H9 (cell line): ENCODE data around the gene KDM2B. TPM values are rescaled to one million over a fixed set of nuclear protein-coding genes. Genes with fewer than 3 reads are reported as not detected.

Experiments used
- DNase-seq: peaks from one replicate; pipeline ENCODE4 v3.0.0-alpha.2; 2017
- H2AFZ ChIP-seq: one replicate; pipeline ENCODE4 v1.6.1; 2013; ENCODE audit warnings: mild to moderate bottlenecking, low read length, control low read depth, moderate library complexity
- H2AK5ac ChIP-seq: 2 replicates; pipeline ENCODE4 v1.6.1; 2013; ENCODE audit warnings: low read length, control low read depth, mixed read lengths; ENCODE audit not compliant: insufficient read length
- H2BK120ac ChIP-seq: one replicate; pipeline ENCODE4 v1.6.1; 2013; ENCODE audit warnings: low read depth, mild to moderate bottlenecking, low read length, control low read depth, inconsistent platforms; ENCODE audit not compliant: poor library complexity, severe bottlenecking
- H2BK12ac ChIP-seq: 2 replicates; pipeline ENCODE4 v1.6.1; 2013; ENCODE audit warnings: low read length, control low read depth, mixed read lengths, low read depth; ENCODE audit not compliant: insufficient read length
- H2BK15ac ChIP-seq: 2 replicates; pipeline ENCODE4 v1.6.1; 2013; ENCODE audit warnings: low read depth, low read length, control low read depth
- H2BK20ac ChIP-seq: one replicate; pipeline ENCODE4 v1.6.1; 2013; ENCODE audit warnings: low read depth, mild to moderate bottlenecking, low read length, control low read depth, inconsistent platforms; ENCODE audit not compliant: poor library complexity, severe bottlenecking
- H2BK5ac ChIP-seq: 2 replicates; pipeline ENCODE4 v1.6.1; 2013; ENCODE audit warnings: low read length, control low read depth, mixed read lengths; ENCODE audit not compliant: insufficient read length
- H3K14ac ChIP-seq: 2 replicates; pipeline ENCODE4 v1.6.1; 2013; ENCODE audit warnings: low read length, control low read depth; ENCODE audit not compliant: insufficient read depth
- H3K18ac ChIP-seq: 2 replicates; pipeline ENCODE4 v1.6.1; 2013; ENCODE audit warnings: low read depth, mild to moderate bottlenecking, mixed read lengths, low read length, control low read depth; ENCODE audit not compliant: insufficient read length
- H3K23ac ChIP-seq: 2 replicates; pipeline ENCODE4 v1.6.1; 2013; ENCODE audit warnings: low read length, control low read depth, mixed read lengths, low read depth; ENCODE audit not compliant: insufficient read length
- H3K23me2 ChIP-seq: 2 replicates; pipeline ENCODE4 v1.6.1; 2013; ENCODE audit warnings: low read depth, mild to moderate bottlenecking, mixed read lengths, low read length, control low read depth; ENCODE audit not compliant: insufficient read length, poor library complexity, severe bottlenecking
- H3K27ac ChIP-seq: 2 replicates; pipeline ENCODE4 v1.5.1; 2013; ENCODE audit warnings: low read length, control low read depth, mixed read lengths, low read depth; ENCODE audit not compliant: insufficient read length
- H3K27me3 ChIP-seq: 2 replicates; pipeline ENCODE4 v1.6.1; 2013; ENCODE audit warnings: low read length, control low read depth, inconsistent platforms; ENCODE audit not compliant: insufficient read depth
- H3K4ac ChIP-seq: 2 replicates; pipeline ENCODE4 v1.6.1; 2013; ENCODE audit warnings: low read depth, mild to moderate bottlenecking, control low read depth, inconsistent platforms, low read length, moderate library complexity
- H3K4me1 ChIP-seq: 2 replicates; pipeline ENCODE4 v1.6.1; 2013; ENCODE audit warnings: low read length, control low read depth, inconsistent platforms; ENCODE audit not compliant: insufficient read depth
- H3K4me2 ChIP-seq: 2 replicates; pipeline ENCODE4 v1.6.1; 2013; ENCODE audit warnings: low read length, control low read depth, mixed read lengths; ENCODE audit not compliant: insufficient read length, insufficient read depth
- H3K56ac ChIP-seq: 2 replicates; pipeline ENCODE4 v1.6.1; 2013; ENCODE audit warnings: low read depth, mild to moderate bottlenecking, mixed read lengths, low read length, control low read depth; ENCODE audit not compliant: insufficient read length
- H3K79me1 ChIP-seq: 2 replicates; pipeline ENCODE4 v1.6.1; 2013; ENCODE audit warnings: low read depth, mild to moderate bottlenecking, moderate library complexity, low read length, control low read depth, inconsistent platforms; ENCODE audit not compliant: insufficient read depth, poor library complexity, severe bottlenecking
- H3K79me2 ChIP-seq: 2 replicates; pipeline ENCODE4 v1.6.1; 2013; ENCODE audit warnings: low read length, control low read depth, inconsistent platforms; ENCODE audit not compliant: insufficient read depth
- H3K9ac ChIP-seq: 2 replicates; pipeline ENCODE4 v1.6.1; 2013; ENCODE audit warnings: low read length, control low read depth, mixed read lengths; ENCODE audit not compliant: insufficient read length; ENCODE audit errors: extremely low read depth
- H3K9me3 ChIP-seq: one replicate; pipeline ENCODE4 v1.6.1; 2013; ENCODE audit warnings: low read depth, low read length, inconsistent platforms; ENCODE audit not compliant: control insufficient read depth
- H3T11ph ChIP-seq: one replicate; pipeline ENCODE4 v1.6.1; 2013; ENCODE audit warnings: mild to moderate bottlenecking, low read length, control low read depth, inconsistent platforms
- H4K20me1 ChIP-seq: one replicate; pipeline ENCODE4 v1.6.1; 2013; ENCODE audit not compliant: control insufficient read depth, insufficient read length, insufficient read depth
- H4K5ac ChIP-seq: 2 replicates; pipeline ENCODE4 v1.6.1; 2013; ENCODE audit warnings: low read depth, mild to moderate bottlenecking, mixed read lengths, low read length, control low read depth; ENCODE audit not compliant: insufficient read length
- H4K8ac ChIP-seq: replicated peaks from 2 replicates; pipeline ENCODE4 v1.6.1; 2013; ENCODE audit warnings: low read length, control low read depth, mixed read lengths, low read depth; ENCODE audit not compliant: insufficient read length
- H4K91ac ChIP-seq: 2 replicates; pipeline ENCODE4 v1.6.1; 2013; ENCODE audit warnings: low read depth, mild to moderate bottlenecking, moderate library complexity, mixed read lengths, low read length, control low read depth; ENCODE audit not compliant: insufficient read length
- H3K27ac Mint-ChIP-seq, 3 experiments: 2 replicates in 2 of 3; 3 replicates in 1 of 3; pipeline ENCODE4 v1.8.0; 2020 to 2021; ENCODE audit warnings: mixed read lengths in 3 of 3, mild to moderate bottlenecking in 1 of 3, moderate library complexity in 1 of 3
- H3K27me3 Mint-ChIP-seq: 2 replicates; pipeline ENCODE4 v1.8.0; 2021; ENCODE audit warnings: low read depth, mild to moderate bottlenecking, moderate library complexity, mixed read lengths
- H3K36me3 Mint-ChIP-seq, 3 experiments: 2 replicates in 2 of 3; 3 replicates in 1 of 3; pipeline ENCODE4 v1.8.0; 2020 to 2021; ENCODE audit warnings: low read depth in 3 of 3, mixed read lengths in 3 of 3; ENCODE audit not compliant: insufficient read depth in 1 of 3
- H3K4me1 Mint-ChIP-seq, 2 experiments: 2 replicates each; pipeline ENCODE4 v1.8.0; 2020; ENCODE audit warnings: mixed read lengths in 2 of 2
- H3K4me3 Mint-ChIP-seq, 2 experiments: 2 replicates in 1 of 2; 3 replicates in 1 of 2; pipeline ENCODE4 v1.8.0; 2020 to 2021; ENCODE audit warnings: mild to moderate bottlenecking in 2 of 2, mixed read lengths in 2 of 2, moderate library complexity in 1 of 2
- H3K9me3 Mint-ChIP-seq, 2 experiments: 2 replicates in 1 of 2; 3 replicates in 1 of 2; pipeline ENCODE4 v1.8.0; 2020; ENCODE audit warnings: mild to moderate bottlenecking in 2 of 2, mixed read lengths in 2 of 2, moderate library complexity in 1 of 2
- WGBS: extraction: QIAGEN DNeasy Blood & Tissue Kit; methylation state at CpG from one replicate; pipeline ENCODE4 v1.1.7; 2013; ENCODE audit warnings: missing lambda C conversion rate, low lambda C conversion rate, mixed read lengths; ENCODE audit not compliant: insufficient read length; ENCODE audit errors: extremely low coverage; 5-methylcytosine and 5-hydroxymethylcytosine counted together
- total RNA-seq: library from RNA; stranded (reverse); gene quantifications from 2 replicates; pipeline ENCODE4 v1.2.1, GENCODE V29; 2021
- TF ChIP-seq, protein P1 (sequence below): fragments of 200-600 bp; sonication (generic); conservative IDR thresholded peaks from 3 replicates; pipeline ENCODE4 v1.8.0; 2021; ENCODE audit warnings: antibody characterized with exemption, mild to moderate bottlenecking

Gene KDM2B
- total RNA-seq, 1 experiment from 2014 or later: 143 TPM

GRCh38 chr12:121438905-121439304, 141.9 kb downstream of the KDM2B start:
- Histone ChIP-seq H2BK20ac (no peak overlapping the region), H2AFZ (no peak overlapping the region), H2BK5ac (no peak overlapping the region), H3K4me1 (no peaks in the 10 kb centered on the region), H2BK120ac (no peak overlapping the region), H3K18ac (no peak overlapping the region), H2AK5ac (no peak overlapping the region), H3T11ph (no peak overlapping the region), H3K14ac (no peak overlapping the region), H3K4ac (no peak overlapping the region), H2BK12ac (no peak overlapping the region), H3K9ac (no peak overlapping the region), H3K79me1 (peaks cover 7% of the 10 kb centered on the region), H3K9me3 (no peaks in the 10 kb centered on the region), H4K20me1 (peaks cover 3% of the 10 kb centered on the region), H4K8ac (no peak overlapping the region), H3K4me2 (no peak overlapping the region), H3K79me2 (no peaks in the 10 kb centered on the region), H3K56ac (no peak overlapping the region), H2BK15ac (no peak overlapping the region), H3K23ac (no peak overlapping the region), H3K27me3 (no peaks in the 10 kb centered on the region), H3K23me2 (no peaks in the 10 kb centered on the region), H4K5ac (no peak overlapping the region), H3K27ac (no peak overlapping the region), H4K91ac (no peak overlapping the region)
- H3K27ac Mint-ChIP-seq: no peak overlapping the region
- peaks cover under 1% of the 10 kb centered on the region; the same call in 1 of the 2 replicates for H3K27me3 Mint-ChIP-seq
- no peak for DNase-seq
- no peak overlapping the region for H3K4me3 Mint-ChIP-seq
- H3K9me3 Mint-ChIP-seq: peaks cover 0 to 4% of the 10 kb centered on the region in 2 experiments; a peak in 2 of 5 replicates
- peaks cover 60 to 91% (median 84%) of the 10 kb centered on the region in 3 experiments for H3K36me3 Mint-ChIP-seq
- WGBS: no CpG with 5 or more reads among the region's 12 CpGs
- TF ChIP-seq, protein P1, sequence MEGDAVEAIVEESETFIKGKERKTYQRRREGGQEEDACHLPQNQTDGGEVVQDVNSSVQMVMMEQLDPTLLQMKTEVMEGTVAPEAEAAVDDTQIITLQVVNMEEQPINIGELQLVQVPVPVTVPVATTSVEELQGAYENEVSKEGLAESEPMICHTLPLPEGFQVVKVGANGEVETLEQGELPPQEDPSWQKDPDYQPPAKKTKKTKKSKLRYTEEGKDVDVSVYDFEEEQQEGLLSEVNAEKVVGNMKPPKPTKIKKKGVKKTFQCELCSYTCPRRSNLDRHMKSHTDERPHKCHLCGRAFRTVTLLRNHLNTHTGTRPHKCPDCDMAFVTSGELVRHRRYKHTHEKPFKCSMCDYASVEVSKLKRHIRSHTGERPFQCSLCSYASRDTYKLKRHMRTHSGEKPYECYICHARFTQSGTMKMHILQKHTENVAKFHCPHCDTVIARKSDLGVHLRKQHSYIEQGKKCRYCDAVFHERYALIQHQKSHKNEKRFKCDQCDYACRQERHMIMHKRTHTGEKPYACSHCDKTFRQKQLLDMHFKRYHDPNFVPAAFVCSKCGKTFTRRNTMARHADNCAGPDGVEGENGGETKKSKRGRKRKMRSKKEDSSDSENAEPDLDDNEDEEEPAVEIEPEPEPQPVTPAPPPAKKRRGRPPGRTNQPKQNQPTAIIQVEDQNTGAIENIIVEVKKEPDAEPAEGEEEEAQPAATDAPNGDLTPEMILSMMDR: no peak
- peaks cover 2 to 8% of the 10 kb centered on the region in 2 experiments; a peak in 2 of 4 replicates for H3K4me1 Mint-ChIP-seq
